T-helper 1 cell treated with Interleukin-12 subunit alpha and Interleukin-12 subunit beta and Interleukin-4 antibody, amounts not matched to agents 30 μg/mL and 1 μg/mL, for 36 hours (primary cell): ENCODE results near the gene ACSL4.
"Not testable (repeated sequence)": the region's sequence is repeated elsewhere in the genome, so short reads cannot be mapped to it uniquely, and the experiment has no call there.

ENCODE experiments used
- H3K27ac Mint-ChIP-seq: one replicate; pipeline ENCODE4 v1.8.0; 2021; ENCODE audit warnings: mild to moderate bottlenecking, mixed read lengths
- H3K27me3 Mint-ChIP-seq: one replicate; pipeline ENCODE4 v1.8.0; 2021; ENCODE audit warnings: low read depth, mixed read lengths
- H3K36me3 Mint-ChIP-seq: one replicate; pipeline ENCODE4 v1.8.0; 2021; ENCODE audit warnings: low read depth, mixed read lengths
- H3K4me1 Mint-ChIP-seq: one replicate; pipeline ENCODE4 v1.8.0; 2021; ENCODE audit warnings: low read depth, mixed read lengths
- H3K4me3 Mint-ChIP-seq: one replicate; pipeline ENCODE4 v1.8.0; 2021; ENCODE audit warnings: mild to moderate bottlenecking, moderate library complexity, mixed read lengths
- H3K9me3 Mint-ChIP-seq: one replicate; pipeline ENCODE4 v1.8.0; 2021; ENCODE audit warnings: mixed read lengths

ACSL4 gene

DNA sequence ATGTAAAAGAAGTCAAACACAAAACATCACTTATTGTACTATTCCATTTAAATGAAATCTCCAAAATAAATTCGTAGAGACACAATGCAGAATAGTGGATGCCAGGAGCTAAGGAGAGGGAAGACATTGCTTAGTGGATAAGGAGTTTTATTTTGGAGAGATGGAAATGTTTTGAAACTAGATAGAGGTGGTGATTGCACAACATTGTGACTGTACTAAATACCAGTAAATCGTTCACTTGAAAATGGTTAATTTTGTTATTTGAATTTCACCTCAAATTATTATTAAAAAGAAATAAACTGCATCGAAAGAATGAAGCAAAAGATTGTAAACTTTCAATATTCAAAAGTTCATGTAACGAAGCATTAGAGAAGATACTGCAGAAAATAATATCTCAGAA, 9.7 kb upstream of the ACSL4 start:
- H3K27me3 Mint-ChIP-seq: no peaks in the 10 kb centered on the region
- H3K36me3 Mint-ChIP-seq: no peaks in the 10 kb centered on the region
- H3K27ac Mint-ChIP-seq: no peak overlapping the region
- H3K4me1 Mint-ChIP-seq: no peaks in the 10 kb centered on the region
- H3K4me3 Mint-ChIP-seq: no peak overlapping the region
- no peaks in the 10 kb centered on the region for H3K9me3 Mint-ChIP-seq

GRCh38 chrX:109740896-109741295, 7.8 kb upstream of the ACSL4 start:
- H3K4me1 Mint-ChIP-seq, H3K4me3 Mint-ChIP-seq, H3K9me3 Mint-ChIP-seq, H3K27me3 Mint-ChIP-seq, H3K36me3 Mint-ChIP-seq, H3K27ac Mint-ChIP-seq: not testable (repeated sequence)

- no peaks in the 10 kb centered on the region for H3K9me3 Mint-ChIP-seq
- H3K36me3 Mint-ChIP-seq: no peaks in the 10 kb centered on the region
- H3K27me3 Mint-ChIP-seq: no peaks in the 10 kb centered on the region
- no peak overlapping the region for H3K4me3 Mint-ChIP-seq
- H3K27ac Mint-ChIP-seq: no peak overlapping the region
- no peaks in the 10 kb centered on the region for H3K4me1 Mint-ChIP-seq
These were observed 7.4 kb upstream of the ACSL4 start for GRCh38 chrX:109740433-109740809.

GRCh38 chrX:109739625-109740432, 6.8 kb upstream of the ACSL4 start:
- H3K27me3 Mint-ChIP-seq: no peaks in the 10 kb centered on the region
- H3K36me3 Mint-ChIP-seq: no peaks in the 10 kb centered on the region
- no peaks in the 10 kb centered on the region for H3K9me3 Mint-ChIP-seq
- H3K4me3 Mint-ChIP-seq: no peak overlapping the region
- no peak overlapping the region for H3K27ac Mint-ChIP-seq
- H3K4me1 Mint-ChIP-seq: no peaks in the 10 kb centered on the region

DNA sequence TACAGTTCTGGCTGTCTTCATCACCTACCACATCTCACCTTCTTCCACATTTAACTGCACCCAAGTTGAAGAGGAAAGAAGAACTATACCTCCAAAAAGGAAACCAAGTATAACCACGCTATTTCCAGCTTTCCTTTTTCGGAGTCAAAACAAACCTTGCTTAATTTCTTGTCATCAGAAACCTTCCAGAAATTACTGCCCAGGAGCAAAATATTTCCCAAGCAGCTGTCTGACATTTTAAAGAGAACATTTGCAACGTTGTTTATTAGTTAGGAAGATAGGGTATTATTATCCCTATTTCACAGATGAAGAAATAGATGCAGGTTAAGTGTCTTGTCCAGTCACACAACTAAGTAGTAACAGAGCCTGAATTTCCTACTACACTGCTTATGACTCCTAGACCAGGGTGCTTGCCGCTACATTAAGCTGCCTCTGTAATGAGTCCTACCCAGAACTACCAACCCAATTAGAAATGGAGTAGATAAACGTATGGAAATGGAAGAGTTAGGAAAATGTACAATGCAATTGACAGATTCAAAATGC, 2.2 kb upstream of the ACSL4 start:
- H3K9me3 Mint-ChIP-seq: no peaks in the 10 kb centered on the region
- H3K4me3 Mint-ChIP-seq: no peak overlapping the region
- peaks cover 18% of the 10 kb centered on the region for H3K4me1 Mint-ChIP-seq
- H3K36me3 Mint-ChIP-seq: peaks cover 6% of the 10 kb centered on the region
- no peaks in the 10 kb centered on the region for H3K27me3 Mint-ChIP-seq
- H3K27ac Mint-ChIP-seq: no peak overlapping the region

- Mint-ChIP-seq H3K36me3 (peaks cover 13% of the 10 kb centered on the region), H3K9me3 (no peaks in the 10 kb centered on the region), H3K27me3 (no peaks in the 10 kb centered on the region), H3K4me3 (peak overlapping the region; percentile 90), H3K27ac (peak overlapping the region; percentile 92), H3K4me1 (peaks cover 27% of the 10 kb centered on the region)
These were observed 591 bp upstream of the ACSL4 start for GRCh38 chrX:109733613-109734083.

DNA sequence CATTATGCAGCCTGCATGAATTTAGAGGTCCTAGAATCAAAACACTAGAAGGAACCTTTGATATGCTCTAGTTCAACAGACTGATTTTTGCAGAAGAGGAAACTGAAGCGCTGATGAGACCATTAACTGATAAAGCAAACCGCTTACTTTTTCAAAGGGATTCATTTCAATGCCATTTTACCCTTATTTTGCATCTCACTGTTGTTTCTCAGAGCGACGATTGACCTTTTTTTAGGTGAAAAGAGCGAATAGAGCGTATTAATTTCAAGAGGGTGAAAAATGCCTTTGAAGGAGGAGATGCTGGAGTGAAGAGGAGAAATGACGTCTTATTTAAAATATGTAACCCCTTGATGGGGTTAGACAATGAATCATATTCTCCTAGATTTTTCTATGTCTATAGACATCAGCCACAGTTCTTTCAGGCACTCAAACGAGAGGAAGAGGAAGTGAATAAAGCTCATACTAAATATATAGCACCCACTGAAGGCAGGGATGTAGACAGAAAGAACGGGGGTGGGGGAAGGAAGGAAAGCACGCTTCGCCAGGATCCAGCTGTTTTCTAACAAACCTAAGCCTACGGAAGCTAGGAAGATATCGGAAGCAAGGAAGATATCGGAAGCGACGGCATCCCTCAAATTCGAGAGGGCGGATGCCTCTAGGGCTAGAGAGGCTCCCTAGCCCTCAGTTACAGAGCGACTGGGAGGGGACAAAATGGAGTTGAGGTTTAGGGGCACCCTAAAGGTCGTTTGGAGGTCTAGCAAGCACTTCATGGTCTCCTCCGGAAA, 848 bp downstream of the ACSL4 start:
- Mint-ChIP-seq H3K4me3 (peak overlapping the region; percentile 100), H3K36me3 (peaks cover 13% of the 10 kb centered on the region), H3K4me1 (peaks cover 29% of the 10 kb centered on the region), H3K9me3 (no peaks in the 10 kb centered on the region), H3K27ac (peak overlapping the region; percentile 99), H3K27me3 (no peaks in the 10 kb centered on the region)

DNA sequence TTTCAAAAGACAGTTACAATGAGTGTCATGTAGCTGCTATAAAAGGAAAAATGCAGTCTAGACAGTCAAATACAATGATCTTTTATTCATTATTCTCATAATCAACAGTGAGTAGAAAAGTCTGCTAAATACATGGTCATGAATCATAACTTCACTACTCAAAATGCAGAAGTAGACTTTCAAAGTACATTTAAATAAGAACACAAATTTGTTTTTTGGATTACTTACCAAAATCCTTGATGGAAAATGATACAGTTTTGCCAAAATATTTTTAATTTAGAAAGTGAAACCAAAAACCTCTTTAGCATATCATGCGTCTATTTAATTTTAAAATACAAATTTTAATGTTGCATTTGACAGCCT, 4.9 kb downstream of the ACSL4 start:
- peak overlapping the region; percentile 72 for H3K27ac Mint-ChIP-seq
- peaks cover 26% of the 10 kb centered on the region for H3K4me1 Mint-ChIP-seq
- no peaks in the 10 kb centered on the region for H3K27me3 Mint-ChIP-seq
- H3K4me3 Mint-ChIP-seq: no peak overlapping the region
- no peaks in the 10 kb centered on the region for H3K9me3 Mint-ChIP-seq
- H3K36me3 Mint-ChIP-seq: peaks cover 15% of the 10 kb centered on the region

GRCh38 chrX:109724971-109725370, 8.1 kb downstream of the ACSL4 start:
- H3K27ac Mint-ChIP-seq, H3K4me3 Mint-ChIP-seq, H3K27me3 Mint-ChIP-seq, H3K9me3 Mint-ChIP-seq: not testable (repeated sequence)
- H3K4me1 Mint-ChIP-seq: peaks cover 13% of the 10 kb centered on the region
- H3K36me3 Mint-ChIP-seq: peaks cover 12% of the 10 kb centered on the region

DNA sequence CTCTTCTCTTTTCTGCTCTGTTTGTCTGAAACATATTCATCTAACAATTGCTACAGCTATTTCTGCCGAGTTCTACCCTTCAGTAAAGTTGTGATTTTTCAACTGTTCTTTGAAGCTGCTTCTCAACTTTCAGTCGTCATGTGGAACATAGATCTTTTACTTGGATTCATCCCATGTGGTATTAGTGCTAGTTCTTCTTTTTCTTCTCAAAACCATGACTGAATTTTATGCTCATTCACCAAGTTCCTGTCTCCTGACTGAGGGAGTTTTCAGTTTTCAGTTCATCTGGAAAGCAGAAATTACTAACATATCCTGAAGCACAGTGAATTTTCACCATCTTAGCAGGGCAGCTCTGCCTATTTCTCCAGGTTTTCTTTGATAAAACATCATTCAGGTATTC, 12.1 kb downstream of the ACSL4 start:
- H3K4me3 Mint-ChIP-seq: no peak overlapping the region
- H3K9me3 Mint-ChIP-seq: no peaks in the 10 kb centered on the region
- H3K36me3 Mint-ChIP-seq: peaks cover 7% of the 10 kb centered on the region
- H3K4me1 Mint-ChIP-seq: peaks cover 8% of the 10 kb centered on the region
- H3K27ac Mint-ChIP-seq: no peak overlapping the region
- H3K27me3 Mint-ChIP-seq: no peaks in the 10 kb centered on the region

DNA sequence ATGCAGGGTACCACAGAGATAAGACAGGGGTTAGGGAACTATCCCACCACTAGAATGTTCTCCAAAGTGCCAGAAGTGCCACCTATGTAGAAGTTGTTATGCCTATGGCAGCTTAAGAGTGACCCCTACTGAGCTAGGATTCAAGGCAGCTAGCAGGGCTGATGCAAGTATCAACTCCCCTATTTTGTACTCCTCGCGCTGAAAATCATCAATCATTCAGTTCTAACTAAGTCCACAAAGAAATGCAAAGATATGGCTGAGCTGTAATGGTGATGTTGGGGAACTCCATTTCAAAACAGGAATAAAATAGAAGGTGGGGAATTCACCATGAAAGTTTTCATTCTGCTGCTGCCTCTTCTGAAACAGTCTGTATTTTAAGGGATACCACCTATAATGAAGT, 13.8 kb downstream of the ACSL4 start:
- H3K4me1 Mint-ChIP-seq: peaks cover 7% of the 10 kb centered on the region
- H3K9me3 Mint-ChIP-seq: no peaks in the 10 kb centered on the region
- H3K36me3 Mint-ChIP-seq: peaks cover 5% of the 10 kb centered on the region
- no peak overlapping the region for H3K27ac Mint-ChIP-seq
- H3K4me3 Mint-ChIP-seq: no peak overlapping the region
- no peaks in the 10 kb centered on the region for H3K27me3 Mint-ChIP-seq

- peaks cover 15% of the 10 kb centered on the region for H3K4me1 Mint-ChIP-seq
- no peak overlapping the region for H3K4me3 Mint-ChIP-seq
- peaks cover 3% of the 10 kb centered on the region for H3K36me3 Mint-ChIP-seq
- H3K9me3 Mint-ChIP-seq: no peaks in the 10 kb centered on the region
- H3K27ac Mint-ChIP-seq: no peak overlapping the region
- no peaks in the 10 kb centered on the region for H3K27me3 Mint-ChIP-seq
These were observed 16.5 kb downstream of the ACSL4 start for GRCh38 chrX:109716431-109717028.

- Mint-ChIP-seq H3K27me3 (no peaks in the 10 kb centered on the region), H3K4me1 (peaks cover 18% of the 10 kb centered on the region), H3K27ac (no peak overlapping the region), H3K9me3 (no peaks in the 10 kb centered on the region), H3K4me3 (no peak overlapping the region), H3K36me3 (no peaks in the 10 kb centered on the region)
These were observed 18.6 kb downstream of the ACSL4 start for GRCh38 chrX:109714340-109714958.

GRCh38 chrX:109710181-109710580, 22.9 kb downstream of the ACSL4 start:
- Mint-ChIP-seq H3K4me3 (no peak overlapping the region), H3K9me3 (no peaks in the 10 kb centered on the region), H3K36me3 (peaks cover 1% of the 10 kb centered on the region), H3K4me1 (peaks cover 34% of the 10 kb centered on the region), H3K27me3 (no peaks in the 10 kb centered on the region), H3K27ac (no peak overlapping the region)
